Endothelial cell of umbilical vein (primary cell): Measurements from ENCODE around the gene SH3RF3. TPM values are rescaled to one million over a fixed set of nuclear protein-coding genes. Genes with fewer than 3 reads are reported as not detected.

Experiments used
- BruUV-seq: library from RNA; stranded (reverse); fragments of 400-500 nt; replicated peaks from 2 replicates; lab custom pipeline; 2021; lab: Mats Ljungman, UMichigan
- CTCF ChIA-PET: fragments of 300-600, 350-600 bp; sonication (Branson Sonifier 250); formaldehyde crosslinking; loops from one replicate; lab custom pipeline; 2021; ENCODE audit warnings: antibody characterized with exemption, inconsistent platforms; lab: Charles Lee
- POLR2A ChIA-PET: fragments of 300-600, 350-600 bp; sonication (Branson Sonifier 250); formaldehyde crosslinking; loops from one replicate; lab custom pipeline; 2021; ENCODE audit warnings: antibody characterized with exemption, inconsistent platforms; lab: Charles Lee
- DNase-seq: peaks from one replicate; pipeline ENCODE4 v3.0.0-alpha.2; 2011; ENCODE audit warnings: low read depth, low spot score
- FAIRE-seq: peaks from 2 replicates; lab custom pipeline; 2011; peaks lifted over from hg19 to GRCh38; lab: Jason Lieb, UNC
- H2AFZ ChIP-seq: 2 replicates; pipeline ENCODE4 v1.6.0; 2012; ENCODE audit warnings: low read depth, low read length, control low read depth, inconsistent platforms
- H3K27ac ChIP-seq: 2 replicates; pipeline ENCODE4 v1.5.1; 2011; ENCODE audit warnings: low read depth, mild to moderate bottlenecking, control low read depth, low read length, moderate library complexity; ENCODE audit not compliant: insufficient read depth
- H3K27me3 ChIP-seq, 2 experiments: 2 replicates each; pipeline versions ENCODE4 v1.6.0 to v1.6.1; 2011; ENCODE audit warnings: low read length in 2 of 2, mixed read lengths in 1 of 2; ENCODE audit not compliant: control insufficient read depth in 2 of 2, insufficient read depth in 2 of 2
- H3K36me3 ChIP-seq, 2 experiments: 2 replicates in 1 of 2; 3 replicates in 1 of 2; pipeline ENCODE4 v1.5.1; 2011; ENCODE audit warnings: low read length in 2 of 2, mild to moderate bottlenecking in 1 of 2, moderate library complexity in 1 of 2; ENCODE audit not compliant: control insufficient read depth in 2 of 2, insufficient read depth in 2 of 2; ENCODE audit errors: extremely low read depth in 1 of 2
- H3K4me1 ChIP-seq: 3 replicates; pipeline ENCODE4 v1.5.1; 2011; ENCODE audit warnings: mild to moderate bottlenecking, low read length; ENCODE audit not compliant: control insufficient read depth, insufficient read depth; ENCODE audit errors: extremely low read depth
- H3K4me2 ChIP-seq: 2 replicates; pipeline ENCODE4 v1.6.1; 2011; ENCODE audit warnings: low read length, control low read depth, mixed read lengths; ENCODE audit not compliant: insufficient read depth
- H3K4me3 ChIP-seq, 3 experiments: fragments of 200-600 bp in 1 of 3; sonication (generic), shearing (Covaris generic) in 1 of 3; replicated peaks in 1 of 3; 2 replicates each; pipeline ENCODE4 v1.5.1; 2011 to 2016; ENCODE audit warnings: control low read depth in 3 of 3, low read length in 3 of 3, mild to moderate bottlenecking in 2 of 3, inconsistent platforms in 1 of 3, low read depth in 1 of 3, moderate library complexity in 1 of 3; ENCODE audit not compliant: insufficient read depth in 1 of 3
- H3K79me2 ChIP-seq: 2 replicates; pipeline ENCODE4 v1.6.0; 2012; ENCODE audit warnings: low read length, inconsistent platforms; ENCODE audit not compliant: control insufficient read depth, insufficient read depth
- H3K9ac ChIP-seq: replicated peaks from 2 replicates; pipeline ENCODE3; 2011; ENCODE audit warnings: low read length, control low read depth; ENCODE audit not compliant: insufficient read depth; ENCODE audit errors: extremely low read depth
- H3K9me1 ChIP-seq: replicated peaks from 3 replicates; pipeline ENCODE4 v1.6.0; 2011; ENCODE audit warnings: mild to moderate bottlenecking, low read length; ENCODE audit not compliant: control insufficient read depth, insufficient read depth; ENCODE audit errors: extremely low read depth
- H3K9me3 ChIP-seq: replicated peaks from 2 replicates; pipeline ENCODE4 v1.5.1; 2012; ENCODE audit warnings: low read length, inconsistent platforms; ENCODE audit not compliant: control insufficient read depth, insufficient read depth
- H4K20me1 ChIP-seq: replicated peaks from 2 replicates; pipeline ENCODE3; 2011; ENCODE audit warnings: mild to moderate bottlenecking, low read length; ENCODE audit not compliant: control insufficient read depth, insufficient read depth; ENCODE audit errors: extremely low read depth
- CTCF ChIP-seq, 2 donors: IDR thresholded peaks; 1 replicate in 1 of 2; 2 replicates in 1 of 2; pipeline ENCODE4 v1.5.1; 2011; ENCODE audit warnings: low read length in 2 of 2, mild to moderate bottlenecking in 2 of 2, moderate library complexity in 2 of 2, control low read depth in 1 of 2, inconsistent platforms in 1 of 2, low read depth in 1 of 2; ENCODE audit not compliant: insufficient read depth in 1 of 2; ENCODE audit errors: extremely low read depth in 1 of 2
- EZH2 ChIP-seq: IDR thresholded peaks from 2 replicates; pipeline ENCODE4 v1.6.1; 2012; ENCODE audit warnings: borderline replicate concordance, low read depth, mild to moderate bottlenecking, moderate library complexity, low read length, inconsistent platforms; ENCODE audit not compliant: severe bottlenecking
- FOS ChIP-seq: IDR thresholded peaks from 2 replicates; pipeline ENCODE4 v1.6.1; 2011; ENCODE audit warnings: mild to moderate bottlenecking, low read length, moderate library complexity, borderline replicate concordance; ENCODE audit not compliant: insufficient read depth
- GATA2 ChIP-seq: IDR thresholded peaks from 2 replicates; pipeline ENCODE4 v1.7.0; 2011; ENCODE audit warnings: low read depth, mild to moderate bottlenecking, moderate library complexity, mixed read lengths, low read length; ENCODE audit not compliant: insufficient read length, insufficient read depth
- JUN ChIP-seq: IDR thresholded peaks from 2 replicates; pipeline ENCODE4 v1.6.1; 2011; ENCODE audit warnings: borderline replicate concordance, low read depth; ENCODE audit not compliant: insufficient read length, insufficient read depth
- MAX ChIP-seq: IDR thresholded peaks from 2 replicates; pipeline ENCODE4 v1.6.1; 2011; ENCODE audit not compliant: insufficient read depth, insufficient read length
- MYC ChIP-seq: IDR thresholded peaks from one replicate; pipeline ENCODE4 v1.6.1; 2011; ENCODE audit warnings: mild to moderate bottlenecking, low read depth, low read length
- POLR2A ChIP-seq: IDR thresholded peaks from 2 replicates; pipeline ENCODE4 v1.6.1; 2012; ENCODE audit warnings: low read depth, mild to moderate bottlenecking, control low read depth, low read length
- POLR2AphosphoS5 ChIP-seq: IDR thresholded peaks from 2 replicates; pipeline ENCODE4 v1.6.1; 2012; ENCODE audit warnings: low read depth, mild to moderate bottlenecking, control low read depth, low read length, moderate library complexity; ENCODE audit not compliant: insufficient read depth
- dilution Hi-C: fragments of 300-500 bp; cut with MboI; formaldehyde crosslinking; loops from one replicate; pipeline ENCODE4 v1.15.0; 2019; ENCODE audit warnings: low sequenced_read_pairs; ENCODE audit not compliant: extremely low pct_ligation_motif_present
- intact Hi-C: fragments of 100-400 bp; cut with micrococcal nuclease; formaldehyde crosslinking; loops from one replicate; pipeline ENCODE4 v1.10.0; 2022
- polyA plus RNA-seq, 4 experiments: library from polyadenylated mRNA; depleted of rRNA in 3 of 4; stranded (reverse) in 3 of 4; unstranded in 1 of 4; fragments of >200 nt; gene quantifications; 2 replicates each; pipeline versions ENCODE4 v1.2.1 to v1.2.3, GENCODE V29; 2011 to 2012; ENCODE audit warnings: missing spikeins in 1 of 4
- total RNA-seq: library from RNA; stranded (reverse); gene quantifications from 2 replicates; pipeline ENCODE4 v1.2.3, GENCODE V29; 2021

The SH3RF3 gene
- total and polyA plus RNA-seq, 2 donors (not counting 3 experiments of a cell fraction or from before 2014, with no cell fraction given): 3.8 to 14.7 TPM

DNA sequence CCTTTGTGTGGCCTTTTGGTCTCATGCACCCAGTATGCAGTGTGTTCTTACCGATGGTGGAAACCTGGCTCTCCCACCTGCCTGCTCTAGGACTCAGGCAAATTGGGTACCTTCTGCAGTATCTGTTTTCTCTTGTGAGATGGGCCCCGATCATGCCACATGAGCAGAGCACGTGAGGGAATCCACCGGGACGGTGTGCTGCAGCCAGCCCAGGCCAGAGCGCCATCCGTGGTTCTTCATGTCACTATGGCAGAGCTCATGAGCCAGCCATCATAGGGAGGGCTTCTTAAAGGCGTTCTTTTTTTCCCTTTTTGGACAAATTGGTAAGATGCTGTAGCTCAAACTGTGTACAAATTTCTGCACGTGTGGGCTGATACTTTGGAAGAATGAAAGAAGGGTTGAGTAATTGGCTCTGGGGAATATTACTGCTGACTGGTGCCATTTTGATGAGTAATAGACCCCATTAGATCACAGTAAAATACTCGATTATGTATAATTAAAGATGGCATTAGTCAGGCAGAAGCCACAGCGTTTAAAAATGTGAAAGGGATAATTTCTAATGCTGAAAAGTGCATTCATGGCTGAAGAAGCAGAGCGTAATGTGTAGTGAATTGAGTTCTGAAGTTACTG is 19.2 kb downstream of the SH3RF3 start:
- Histone ChIP-seq H4K20me1 (peaks cover 2% of the 10 kb centered on the region), H3K27me3 (no peaks in the 10 kb centered on the region), H3K79me2 (peaks cover 51% of the 10 kb centered on the region), H3K4me3 (no peak overlapping the region), H3K9me1 (no peaks in the 10 kb centered on the region), H3K4me2 (no peak overlapping the region), H3K27ac (no peak overlapping the region), H3K9ac (no peak overlapping the region), H3K4me1 (no peaks in the 10 kb centered on the region), H3K9me3 (no peaks in the 10 kb centered on the region), H2AFZ (no peak overlapping the region), H3K36me3 (no peaks in the 10 kb centered on the region)
- intact Hi-C loops (no loop called here), dilution Hi-C loops (no loop called here)
- DNase-seq (no peak), FAIRE-seq (no peak)
- ChIA-PET CTCF (interaction anchor here (1.1 to 1.3 kb wide), 2 partner anchors 14 to 24 kb away, joined by 3 to 5 read pairs; no protein-coding TSS in a partner anchor), POLR2A (no interaction called here)
- no peak for TF ChIP-seq MYC
- no peak for TF ChIP-seq POLR2AphosphoS5
- TF ChIP-seq JUN: no peak
- TF ChIP-seq CTCF (IDR thresholded peaks at IDR 0.05; ENCODE audit: extremely low read depth in 1 of 2, insufficient read depth in 1 of 2, low read depth in 1 of 2, low read length in 2 of 2): no peak
- TF ChIP-seq GATA2: no peak
- TF ChIP-seq EZH2: no peak
- TF ChIP-seq MAX: no peak
- TF ChIP-seq POLR2A: no peak
- TF ChIP-seq FOS: no peak
- no TSS peak for BruUV-seq
